Type B pancreatic cell (in vitro differentiated cells): ENCODE data around the gene ARL10. TPM values are rescaled to one million over a fixed set of nuclear protein-coding genes. Genes with fewer than 3 reads are reported as not detected.

ENCODE experiments used
- DNase-seq: peaks from one replicate; pipeline ENCODE4 v3.0.0; 2021; ENCODE audit warnings: mixed read lengths; ENCODE audit not compliant: unreplicated experiment; ENCODE audit errors: extremely low spot score
- H3K27ac Mint-ChIP-seq: 2 replicates; pipeline ENCODE4 v1.8.0; 2021; ENCODE audit warnings: mild to moderate bottlenecking, mixed read lengths
- H3K27me3 Mint-ChIP-seq: 2 replicates; pipeline ENCODE4 v1.8.0; 2021; ENCODE audit warnings: mixed read lengths
- H3K36me3 Mint-ChIP-seq: 2 replicates; pipeline ENCODE4 v1.8.0; 2021; ENCODE audit warnings: mixed read lengths
- H3K4me1 Mint-ChIP-seq: one replicate; pipeline ENCODE4 v1.8.0; 2021; ENCODE audit warnings: mixed read lengths; ENCODE audit not compliant: unreplicated experiment
- H3K4me3 Mint-ChIP-seq: 2 replicates; pipeline ENCODE4 v1.8.0; 2021; ENCODE audit warnings: mild to moderate bottlenecking, mixed read lengths
- H3K9me3 Mint-ChIP-seq: 2 replicates; pipeline ENCODE4 v1.8.0; 2021; ENCODE audit warnings: mixed read lengths
- CTCF ChIP-seq: fragments of 200-600 bp; sonication (generic); conservative IDR thresholded peaks from 2 replicates; pipeline ENCODE4 v1.5.0; 2021; ENCODE audit warnings: antibody characterized with exemption, mild to moderate bottlenecking
- total RNA-seq: library from RNA; stranded (reverse); gene quantifications from 2 replicates; pipeline ENCODE4 v1.2.1, GENCODE V29; 2021; ENCODE audit warnings: low replicate concordance

The ARL10 gene
- total RNA-seq, 1 donor from 2014 or later, result 23.4 TPM

- Mint-ChIP-seq H3K27me3 (no peaks in the 10 kb centered on the region), H3K36me3 (peaks cover 5% of the 10 kb centered on the region), H3K4me1 (peaks cover 10% of the 10 kb centered on the region), H3K27ac (no peak overlapping the region), H3K9me3 (no peaks in the 10 kb centered on the region), H3K4me3 (no peak overlapping the region)
- DNase-seq, result no peak
- TF ChIP-seq CTCF, result no peak
These were observed 26.7 kb downstream of the ARL10 start for GRCh38 chr5:176391999-176392398.

GRCh38 chr5:176392526-176392925 lies 27.2 kb downstream of the ARL10 start:
- peaks cover 11% of the 10 kb centered on the region for H3K4me1 Mint-ChIP-seq
- H3K27me3 Mint-ChIP-seq, result no peaks in the 10 kb centered on the region
- H3K4me3 Mint-ChIP-seq, result no peak overlapping the region
- DNase-seq, result no peak
- H3K36me3 Mint-ChIP-seq, result peaks cover 5% of the 10 kb centered on the region
- H3K9me3 Mint-ChIP-seq, result no peaks in the 10 kb centered on the region
- TF ChIP-seq CTCF, result no peak
- no peak overlapping the region for H3K27ac Mint-ChIP-seq

- Mint-ChIP-seq H3K27me3 (no peaks in the 10 kb centered on the region), H3K4me1 (peaks cover 11% of the 10 kb centered on the region), H3K27ac (no peak overlapping the region), H3K4me3 (no peak overlapping the region), H3K36me3 (peaks cover 11% of the 10 kb centered on the region), H3K9me3 (no peaks in the 10 kb centered on the region)
- TF ChIP-seq CTCF, result no peak
- DNase-seq, result no peak
These were observed 28.8 kb downstream of the ARL10 start for GRCh38 chr5:176394096-176394495.

GRCh38 chr5:176394881-176395675 lies 29.8 kb downstream of the ARL10 start:
- TF ChIP-seq CTCF, result no peak
- H3K9me3 Mint-ChIP-seq, result no peaks in the 10 kb centered on the region
- no peak overlapping the region for H3K4me3 Mint-ChIP-seq
- no peak for DNase-seq
- peak overlapping the region; percentile 34 for H3K27ac Mint-ChIP-seq
- H3K4me1 Mint-ChIP-seq, result peaks cover 11% of the 10 kb centered on the region
- H3K36me3 Mint-ChIP-seq, result peaks cover 13% of the 10 kb centered on the region
- H3K27me3 Mint-ChIP-seq, result no peaks in the 10 kb centered on the region

- H3K4me1 Mint-ChIP-seq, result peaks cover 20% of the 10 kb centered on the region
- no peak overlapping the region for H3K4me3 Mint-ChIP-seq
- H3K36me3 Mint-ChIP-seq, result peaks cover 13% of the 10 kb centered on the region
- no peaks in the 10 kb centered on the region for H3K27me3 Mint-ChIP-seq
- no peak for DNase-seq
- H3K9me3 Mint-ChIP-seq, result no peaks in the 10 kb centered on the region
- peak overlapping the region; percentile 85 for H3K27ac Mint-ChIP-seq
- TF ChIP-seq CTCF, result no peak
These were observed 31.0 kb downstream of the ARL10 start for GRCh38 chr5:176396330-176396729.
